ENCODE data around the gene CDC42EP1.
"Not testable (repeated sequence)": the region's sequence is repeated elsewhere in the genome, so short reads cannot be mapped to it uniquely, and the experiment has no call there.

The CDC42EP1 gene

DNA sequence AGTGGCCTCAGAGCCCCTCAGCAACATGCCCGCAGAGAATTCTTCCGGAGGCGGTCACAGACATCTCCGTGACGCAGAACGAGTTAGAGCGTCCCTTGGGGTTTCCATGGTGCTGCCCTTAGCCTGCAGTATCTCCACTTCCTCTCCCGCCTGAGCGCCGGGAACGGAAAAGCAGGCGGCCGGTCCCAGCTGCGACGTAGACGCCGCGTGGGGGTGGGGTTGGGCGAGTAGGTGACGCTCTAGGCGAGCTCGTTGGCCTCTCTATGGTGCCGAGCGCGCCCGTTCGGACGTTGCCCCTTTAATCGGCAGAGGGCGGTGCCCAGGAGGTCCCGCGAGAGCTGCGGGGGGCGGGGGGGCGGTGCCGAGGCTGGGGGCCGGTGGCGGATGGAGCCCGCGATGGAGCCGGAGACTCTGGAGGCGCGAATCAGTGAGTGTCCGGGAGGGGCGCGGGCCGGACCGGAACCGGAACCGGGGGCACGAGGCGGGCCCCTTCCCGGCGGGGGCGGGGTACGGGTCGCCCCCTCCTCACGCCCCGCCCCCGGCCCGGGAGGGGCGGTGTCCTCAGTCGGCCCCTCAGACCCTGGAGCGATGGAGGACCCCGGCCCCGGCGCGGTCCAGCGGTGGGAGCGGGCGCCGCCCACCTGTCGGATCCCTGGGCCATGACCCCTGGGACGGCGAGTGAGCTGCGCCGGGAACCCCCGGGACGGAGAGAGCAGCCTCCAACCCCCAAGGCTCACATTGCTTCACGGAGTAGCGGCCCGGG is 48.4 kb downstream of the CDC42EP1 start, which contains the start of gene GGA1:
Gene GGA1 (plus strand): TSS at position 358 of the 763 bp plus-strand sequence. CDS start 27 bp downstream, at position 385.
- TF ChIP-seq, protein P1, sequence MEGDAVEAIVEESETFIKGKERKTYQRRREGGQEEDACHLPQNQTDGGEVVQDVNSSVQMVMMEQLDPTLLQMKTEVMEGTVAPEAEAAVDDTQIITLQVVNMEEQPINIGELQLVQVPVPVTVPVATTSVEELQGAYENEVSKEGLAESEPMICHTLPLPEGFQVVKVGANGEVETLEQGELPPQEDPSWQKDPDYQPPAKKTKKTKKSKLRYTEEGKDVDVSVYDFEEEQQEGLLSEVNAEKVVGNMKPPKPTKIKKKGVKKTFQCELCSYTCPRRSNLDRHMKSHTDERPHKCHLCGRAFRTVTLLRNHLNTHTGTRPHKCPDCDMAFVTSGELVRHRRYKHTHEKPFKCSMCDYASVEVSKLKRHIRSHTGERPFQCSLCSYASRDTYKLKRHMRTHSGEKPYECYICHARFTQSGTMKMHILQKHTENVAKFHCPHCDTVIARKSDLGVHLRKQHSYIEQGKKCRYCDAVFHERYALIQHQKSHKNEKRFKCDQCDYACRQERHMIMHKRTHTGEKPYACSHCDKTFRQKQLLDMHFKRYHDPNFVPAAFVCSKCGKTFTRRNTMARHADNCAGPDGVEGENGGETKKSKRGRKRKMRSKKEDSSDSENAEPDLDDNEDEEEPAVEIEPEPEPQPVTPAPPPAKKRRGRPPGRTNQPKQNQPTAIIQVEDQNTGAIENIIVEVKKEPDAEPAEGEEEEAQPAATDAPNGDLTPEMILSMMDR (IDR thresholded peaks at IDR 0.05; ENCODE audit: insufficient read depth, low read depth, low read length, missing control alignments) = no peak
- peak; percentile 97 for DNase-seq (ENCODE audit: low read depth)
- peak within 1 kb of the TSS; percentile 82 for H3K4me3 ChIP-seq (ENCODE audit: low read length)

DNA sequence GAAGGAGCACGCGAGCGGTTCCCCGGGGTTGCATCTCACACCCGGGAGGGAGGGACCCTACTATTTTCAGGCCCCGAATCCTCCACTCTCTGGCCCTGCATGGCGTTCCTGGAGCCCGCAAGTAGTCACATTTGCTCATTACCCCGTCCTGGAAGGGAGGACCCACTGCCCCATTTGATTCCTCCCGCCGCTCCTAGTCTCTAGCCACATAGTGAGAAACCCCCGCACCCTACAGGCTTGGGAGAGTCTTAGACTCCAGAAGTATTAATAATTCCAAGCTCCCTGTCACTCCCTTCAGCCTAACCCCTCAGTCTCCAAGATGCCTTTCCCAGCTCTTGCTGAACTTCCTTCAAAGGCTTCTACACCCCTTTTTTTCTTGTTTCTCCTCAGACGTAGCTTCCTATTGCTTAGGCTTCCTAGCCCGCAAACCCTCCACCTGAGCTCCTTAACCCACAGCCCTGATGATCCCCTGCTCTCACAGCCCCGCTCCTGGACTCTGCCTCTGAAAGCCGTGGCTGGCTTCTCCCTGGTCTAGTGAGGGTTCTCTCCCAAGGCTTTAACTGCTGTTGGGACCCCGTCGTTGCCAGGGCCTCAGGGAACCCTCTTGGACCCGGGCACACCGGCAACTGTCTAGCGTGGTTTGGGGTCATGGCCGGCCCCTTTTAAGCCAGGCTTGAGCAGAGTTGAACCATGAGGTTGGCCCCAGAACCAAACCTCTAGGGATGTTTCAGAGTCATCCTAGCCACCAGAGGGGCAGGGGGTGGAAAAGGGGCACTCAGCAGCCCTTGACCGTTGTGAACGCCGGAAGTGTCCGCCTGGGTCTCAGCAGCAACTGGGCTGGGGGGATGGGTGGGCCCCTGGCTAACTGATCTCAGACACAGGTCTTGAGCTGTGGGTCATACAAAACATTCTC is 49.2 kb downstream of the CDC42EP1 start:
- TF ChIP-seq, protein P1 (IDR thresholded peaks at IDR 0.05; ENCODE audit: insufficient read depth, low read depth, low read length, missing control alignments) = no peak
- H3K4me3 ChIP-seq (ENCODE audit: low read length) = peak overlapping the region; percentile 82
- DNase-seq (ENCODE audit: low read depth) = peak; percentile 27

DNA sequence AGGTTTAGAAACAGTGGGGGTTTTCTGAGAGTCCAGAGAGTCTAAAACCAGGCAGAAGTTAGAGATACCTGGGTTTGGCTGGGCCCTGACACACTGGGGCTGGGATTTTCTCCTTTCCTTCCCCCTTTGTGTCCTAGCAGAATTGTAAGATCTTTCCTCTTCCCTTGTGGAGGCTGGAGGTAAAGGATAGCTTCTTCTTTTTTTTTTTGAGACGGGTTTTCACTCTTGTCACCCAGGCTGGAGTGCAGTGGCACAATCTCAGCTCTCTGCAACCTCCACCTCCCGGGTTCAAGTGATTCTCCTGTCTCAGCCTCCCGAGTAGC is 49.8 kb downstream of the CDC42EP1 start:
- not testable (repeated sequence) for DNase-seq (ENCODE audit: low read depth)

DNA sequence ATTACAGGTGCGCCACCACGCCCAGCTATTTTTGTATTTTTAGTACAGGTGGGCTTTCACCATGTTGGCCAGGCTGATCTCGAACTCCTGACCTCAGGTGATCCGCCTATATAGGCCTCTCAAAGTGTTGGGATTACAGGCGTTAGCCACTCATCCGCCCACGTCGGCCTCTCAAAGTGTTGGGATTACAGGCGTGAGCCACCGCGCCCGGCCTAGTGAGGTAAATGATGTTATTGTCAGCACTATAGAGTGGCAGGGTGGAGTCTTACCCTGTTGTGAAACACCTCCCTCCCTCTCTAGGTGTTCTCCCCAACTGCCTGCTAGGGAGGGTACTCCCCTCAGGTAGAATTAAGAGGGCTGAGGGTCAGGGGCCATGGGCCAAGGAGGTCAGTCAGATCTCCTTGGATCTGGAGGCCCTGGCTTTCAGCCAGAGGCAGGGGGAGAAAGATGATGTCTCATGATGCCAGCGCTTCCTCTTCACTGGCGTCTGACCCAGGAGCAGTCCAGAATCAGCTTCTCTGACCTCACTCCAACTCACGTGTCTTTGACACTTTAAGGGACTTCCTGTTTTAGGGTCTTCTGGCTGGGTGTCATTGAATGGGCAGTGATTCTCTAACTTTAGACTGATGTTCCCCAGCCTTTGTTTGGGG is 50.3 kb downstream of the CDC42EP1 start:
- TF ChIP-seq, protein P1 (IDR thresholded peaks at IDR 0.05; ENCODE audit: insufficient read depth, low read depth, low read length, missing control alignments) = no peak
- DNase-seq (ENCODE audit: low read depth) = peak; percentile 27

More for the DNA sequence above, 49.8 kb downstream of the CDC42EP1 start:
- peak overlapping the region; percentile 82 for H3K4me3 ChIP-seq (ENCODE audit: low read length)

DNA sequence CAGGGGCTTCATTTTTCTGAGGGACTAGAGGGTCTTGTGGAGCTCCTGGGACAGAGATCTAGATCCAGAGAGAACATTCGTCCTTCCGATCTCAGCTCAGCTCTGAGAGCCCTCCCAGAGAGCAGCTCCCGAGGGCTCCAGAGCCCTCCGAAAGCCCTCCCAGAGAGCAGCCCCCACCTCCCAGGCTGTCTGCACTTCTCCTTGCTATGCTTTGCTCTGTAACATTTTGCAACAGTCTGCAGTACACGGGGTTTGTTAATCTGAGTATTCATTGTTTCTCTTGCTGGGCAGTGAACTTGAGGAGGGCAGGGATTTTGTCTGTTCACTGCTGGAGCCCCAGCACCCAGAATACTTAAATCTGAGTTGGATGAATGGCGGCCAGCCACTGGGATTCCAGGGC is 50.9 kb downstream of the CDC42EP1 start:
- DNase-seq (ENCODE audit: low read depth) = no peak
- H3K4me3 ChIP-seq (ENCODE audit: low read length) = no peak overlapping the region
- TF ChIP-seq, protein P1 (IDR thresholded peaks at IDR 0.05; ENCODE audit: insufficient read depth, low read depth, low read length, missing control alignments) = no peak

More for the DNA sequence above, 50.3 kb downstream of the CDC42EP1 start:
- H3K4me3 ChIP-seq (ENCODE audit: low read length) = no peak overlapping the region

DNA sequence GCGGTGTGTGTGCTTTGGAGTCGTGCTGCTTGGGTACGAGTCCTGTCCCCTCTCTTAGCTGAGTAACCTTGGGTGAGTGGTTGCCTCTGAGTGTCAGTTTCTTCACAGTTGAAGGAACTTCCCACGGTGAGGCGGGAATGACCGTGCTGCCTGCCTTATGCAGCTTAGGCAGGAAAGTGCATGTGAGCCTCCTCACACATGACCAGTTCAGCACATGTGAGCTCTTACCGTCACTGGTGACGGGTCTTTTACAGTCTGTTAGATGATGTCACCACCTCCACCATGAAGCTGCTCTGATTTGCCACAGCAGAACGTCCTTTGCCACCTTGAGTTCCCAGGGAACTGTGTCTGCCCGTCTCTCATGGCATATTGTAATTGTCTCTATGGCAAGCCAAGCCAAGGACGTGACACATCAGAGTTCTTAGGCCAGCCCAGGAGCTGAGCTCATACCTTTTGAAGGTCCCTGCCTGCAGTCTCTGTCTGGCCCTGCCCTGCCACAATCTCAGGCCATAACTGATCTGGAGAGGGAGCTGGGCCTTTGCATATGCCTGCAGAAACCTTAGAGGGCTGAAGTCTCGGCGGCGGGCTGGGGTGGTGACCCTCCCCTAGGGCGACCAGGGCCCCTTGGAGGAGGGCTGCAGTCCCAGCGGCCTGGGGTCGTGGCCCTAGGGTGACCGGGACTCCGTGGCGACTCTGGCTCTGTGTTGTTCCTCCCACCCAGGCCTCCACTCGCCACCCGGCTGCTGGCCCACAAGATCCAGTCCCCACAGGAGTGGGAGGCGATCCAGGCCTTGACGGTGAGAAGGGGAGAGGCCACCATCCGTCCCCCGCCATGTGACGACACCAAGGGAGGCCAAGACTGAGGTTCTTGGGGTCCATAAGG is 56.2 kb downstream of the CDC42EP1 start:
- no peak overlapping the region for H3K4me3 ChIP-seq (ENCODE audit: low read length)
- TF ChIP-seq, protein P1 (IDR thresholded peaks at IDR 0.05; ENCODE audit: insufficient read depth, low read depth, low read length, missing control alignments) = no peak
- no peak for DNase-seq (ENCODE audit: low read depth)

Data from epithelial cell of esophagus (primary cell).